Skin epidermis (tissue), 12 donors: Measurements from ENCODE around the gene SEC14L1.

Source experiments
- H3K27ac ChIP-seq, 21 experiments: fragments of 200-600 bp; sonication (generic) in 11 of 21; one replicate each; pipeline ENCODE4 v1.5.0; 2020; ENCODE audit warnings: mild to moderate bottlenecking in 3 of 21, inconsistent platforms in 2 of 21, moderate library complexity in 2 of 21
- H3K4me3 ChIP-seq, 7 experiments: fragments of 200-600 bp; sonication (generic) in 2 of 7; one replicate each; pipeline ENCODE4 v1.5.0; 2020; ENCODE audit warnings: inconsistent platforms in 2 of 7, mild to moderate bottlenecking in 2 of 7, moderate library complexity in 1 of 7

SEC14L1 gene

DNA sequence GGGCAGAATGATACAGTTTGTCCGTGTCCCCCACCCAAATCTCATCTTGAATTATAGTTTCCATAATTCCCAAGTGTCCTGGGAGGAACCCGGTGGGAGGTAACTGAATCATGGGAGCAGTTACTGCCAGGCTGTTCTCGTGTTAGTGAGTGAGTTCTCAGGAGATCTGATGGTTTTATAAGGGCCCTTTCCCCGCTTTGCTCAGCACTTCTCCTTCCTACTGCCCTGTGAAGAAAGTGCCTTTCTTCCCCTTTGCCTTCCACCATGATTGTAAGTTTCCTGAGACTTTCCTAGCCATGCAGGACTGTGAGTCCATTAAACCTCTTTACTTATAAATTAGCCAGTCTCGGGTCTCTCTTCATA lies 28.9 kb upstream of the SEC14L1 start:
- Histone ChIP-seq H3K27ac (peak overlapping the region in 8 of 21 experiments; percentile 3 to 54 (median 43)), H3K4me3 (no peak overlapping the region)

DNA sequence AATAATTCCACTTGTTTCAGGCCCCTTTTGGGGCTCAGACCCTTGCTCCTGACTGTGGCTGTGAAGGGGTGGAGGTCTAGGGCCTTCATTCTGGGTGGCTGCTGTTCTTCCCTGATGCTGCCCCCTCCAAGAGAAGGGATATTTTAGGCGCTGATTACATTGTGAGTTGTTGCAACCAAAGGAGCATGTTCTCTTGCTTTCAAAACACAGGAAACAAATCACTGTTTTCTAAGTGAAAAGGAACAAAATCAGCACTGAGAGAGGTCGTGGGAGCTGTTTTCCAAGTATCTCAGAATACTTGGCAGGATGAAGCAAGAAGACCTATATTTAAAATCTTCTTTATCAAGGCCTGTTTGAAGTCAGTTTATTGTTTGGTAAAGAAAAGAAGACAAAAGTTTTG lies 25.3 kb upstream of the SEC14L1 start:
- Histone ChIP-seq H3K4me3 (no peak overlapping the region), H3K27ac (peak overlapping the region in 2 of 21 experiments; percentile 24 to 52)

DNA sequence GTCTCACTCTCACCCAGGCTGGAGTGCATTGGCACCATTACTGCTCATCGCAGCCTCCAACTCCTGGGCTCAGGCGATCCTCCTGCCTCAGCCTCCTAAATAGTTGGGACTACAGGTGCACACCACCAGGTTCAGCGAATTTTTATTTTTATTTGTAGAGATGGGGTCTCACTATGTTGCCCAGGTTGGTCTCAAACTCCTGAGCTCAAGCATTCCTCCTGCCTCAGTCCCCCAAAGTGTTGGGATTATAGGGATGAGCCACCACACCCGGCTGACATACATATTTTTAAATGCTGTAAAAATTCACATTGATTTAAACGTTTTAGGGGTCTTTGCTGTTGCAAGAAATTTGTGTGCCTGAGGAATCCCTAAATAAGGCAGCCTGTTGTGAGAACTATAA lies 24.8 kb upstream of the SEC14L1 start:
- Histone ChIP-seq H3K4me3 (no peak overlapping the region), H3K27ac (peak overlapping the region in 1 of 21 experiments; percentile 25)

DNA sequence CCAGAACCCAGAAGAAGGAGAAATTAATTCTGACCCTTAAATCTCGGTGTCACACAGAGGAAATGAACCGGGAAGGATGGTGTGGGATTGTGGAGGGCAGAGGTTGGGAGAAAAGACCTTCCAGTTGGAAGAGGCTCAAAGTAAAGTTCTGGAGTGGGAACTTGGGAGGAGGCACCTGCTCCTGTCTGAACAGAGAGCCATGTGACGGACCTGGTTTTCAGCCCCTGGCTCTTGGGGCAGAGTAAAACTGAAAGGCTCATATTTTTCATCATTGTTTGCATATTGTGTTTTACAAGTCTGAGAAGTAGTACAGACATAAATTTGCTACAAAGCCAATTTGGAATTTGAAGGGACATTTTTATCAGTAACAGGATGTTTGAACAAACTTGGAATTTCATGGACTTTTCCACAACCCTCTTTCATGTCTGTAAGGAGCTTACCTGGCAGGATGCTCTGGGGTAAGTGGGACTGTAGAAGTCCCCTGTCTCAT lies 24.4 kb upstream of the SEC14L1 start:
- H3K4me3 ChIP-seq = no peak overlapping the region
- peak overlapping the region in 3 of 21 experiments; percentile 6 to 68 (median 25) for H3K27ac ChIP-seq

DNA sequence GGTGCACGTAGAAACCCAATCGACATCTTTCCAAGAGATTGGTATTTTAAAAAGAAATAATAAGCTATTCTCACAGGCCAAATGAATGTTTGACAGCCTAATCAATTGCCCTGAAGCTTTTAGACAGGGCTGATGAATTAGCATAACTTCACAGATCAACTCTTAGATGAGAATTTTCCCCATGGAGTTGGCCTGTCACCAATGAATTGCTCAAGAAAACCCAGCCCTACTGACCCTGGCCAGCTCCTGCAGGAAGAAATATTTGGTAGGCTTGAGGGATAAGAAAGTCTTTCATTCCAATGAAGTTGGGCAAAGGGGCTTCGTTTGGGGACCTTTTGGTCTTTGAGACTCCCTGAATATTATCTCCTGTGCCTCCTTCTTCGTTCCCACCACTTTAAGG lies 23.4 kb upstream of the SEC14L1 start:
- peak overlapping the region in 6 of 21 experiments; percentile 4 to 68 (median 26) for H3K27ac ChIP-seq

DNA sequence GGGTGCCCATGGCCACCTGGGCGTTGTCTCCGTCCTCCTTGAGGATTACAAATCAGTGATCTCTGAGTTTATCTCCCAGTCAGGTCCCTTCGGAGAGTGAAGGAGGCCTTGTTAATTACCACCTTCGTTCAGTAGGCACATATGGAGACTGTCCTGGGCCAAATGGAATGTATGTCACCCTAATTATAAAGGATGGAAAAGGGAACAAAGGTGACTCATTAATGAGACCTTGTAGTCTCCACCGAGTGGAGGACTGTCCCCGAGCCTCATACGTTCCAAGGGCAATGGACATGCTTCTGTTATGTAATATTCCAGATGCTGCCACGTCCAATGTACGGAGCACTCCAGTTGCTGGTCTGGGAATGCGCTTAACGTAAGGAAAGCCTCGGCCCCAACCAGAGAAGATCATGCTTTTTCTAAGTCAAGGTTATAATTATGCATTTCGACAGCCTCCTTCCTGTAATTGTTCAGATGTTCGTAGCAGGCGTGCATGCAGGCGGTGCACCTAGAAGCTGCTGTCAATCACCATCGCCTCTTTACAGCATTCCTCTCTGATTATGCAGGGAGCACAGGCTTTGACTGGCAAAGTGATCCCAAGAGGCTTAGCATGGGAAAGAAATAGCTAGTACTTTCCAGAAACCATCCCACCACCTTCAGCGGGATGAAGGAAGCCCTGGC lies 22.4 kb upstream of the SEC14L1 start:
- peak overlapping the region in 8 of 21 experiments; percentile 4 to 68 (median 30) for H3K27ac ChIP-seq
- no peak overlapping the region for H3K4me3 ChIP-seq

More for the DNA sequence above, 23.4 kb upstream of the SEC14L1 start:
- no peak overlapping the region for H3K4me3 ChIP-seq

DNA sequence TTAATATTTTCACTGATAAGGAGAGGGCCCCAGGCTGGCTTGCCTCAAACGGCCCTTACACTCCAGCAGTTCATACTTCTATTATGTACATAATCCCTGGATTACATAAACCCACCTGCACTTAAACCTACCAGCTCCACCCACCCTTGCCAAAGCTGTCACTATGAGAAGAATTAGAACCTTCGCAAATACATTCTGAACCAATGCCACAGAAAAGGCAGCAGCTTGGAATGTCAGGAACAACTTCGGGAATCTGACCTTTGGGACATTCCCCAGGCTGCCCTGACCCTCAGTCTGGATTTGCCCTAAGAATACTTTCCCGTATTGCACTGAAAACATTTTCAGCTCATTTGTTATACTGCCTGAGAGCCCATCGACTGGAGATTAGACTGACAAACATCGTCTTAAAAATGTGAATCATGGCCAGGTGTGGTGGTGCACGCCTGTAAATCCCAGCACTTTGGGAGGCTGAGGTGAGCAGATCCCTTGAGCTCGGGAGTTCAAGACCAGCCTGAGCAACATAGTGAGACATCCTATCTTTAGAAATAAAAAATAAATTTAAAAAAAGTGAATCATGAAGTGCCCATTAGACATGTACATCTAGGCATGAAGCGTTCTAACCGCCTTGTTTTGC lies 21.0 kb upstream of the SEC14L1 start:
- no peak overlapping the region for H3K4me3 ChIP-seq
- peak overlapping the region in 4 of 21 experiments; percentile 12 to 63 (median 28) for H3K27ac ChIP-seq

DNA sequence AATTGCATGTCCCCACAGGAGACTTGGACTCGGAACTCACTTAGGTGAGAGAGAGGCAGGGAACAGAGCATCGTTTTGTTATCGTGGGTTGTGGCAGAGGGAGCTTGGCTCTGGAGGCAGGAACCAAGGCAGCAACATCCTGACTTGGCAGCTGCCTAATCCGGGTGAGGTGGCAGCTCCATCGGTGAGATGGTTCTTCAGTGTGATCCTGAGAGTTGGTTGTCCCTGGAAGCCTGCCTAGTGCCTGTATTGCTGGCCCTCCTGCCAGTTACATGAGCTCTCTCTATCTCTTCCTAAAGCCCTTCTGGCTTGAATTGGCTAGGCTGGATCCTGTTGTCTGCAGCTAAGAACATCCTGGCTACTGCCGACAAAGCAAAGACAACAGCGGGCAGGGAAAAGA lies 19.9 kb upstream of the SEC14L1 start:
- Histone ChIP-seq H3K4me3 (no peak overlapping the region), H3K27ac (peak overlapping the region in 10 of 21 experiments; percentile 3 to 89 (median 52))

DNA sequence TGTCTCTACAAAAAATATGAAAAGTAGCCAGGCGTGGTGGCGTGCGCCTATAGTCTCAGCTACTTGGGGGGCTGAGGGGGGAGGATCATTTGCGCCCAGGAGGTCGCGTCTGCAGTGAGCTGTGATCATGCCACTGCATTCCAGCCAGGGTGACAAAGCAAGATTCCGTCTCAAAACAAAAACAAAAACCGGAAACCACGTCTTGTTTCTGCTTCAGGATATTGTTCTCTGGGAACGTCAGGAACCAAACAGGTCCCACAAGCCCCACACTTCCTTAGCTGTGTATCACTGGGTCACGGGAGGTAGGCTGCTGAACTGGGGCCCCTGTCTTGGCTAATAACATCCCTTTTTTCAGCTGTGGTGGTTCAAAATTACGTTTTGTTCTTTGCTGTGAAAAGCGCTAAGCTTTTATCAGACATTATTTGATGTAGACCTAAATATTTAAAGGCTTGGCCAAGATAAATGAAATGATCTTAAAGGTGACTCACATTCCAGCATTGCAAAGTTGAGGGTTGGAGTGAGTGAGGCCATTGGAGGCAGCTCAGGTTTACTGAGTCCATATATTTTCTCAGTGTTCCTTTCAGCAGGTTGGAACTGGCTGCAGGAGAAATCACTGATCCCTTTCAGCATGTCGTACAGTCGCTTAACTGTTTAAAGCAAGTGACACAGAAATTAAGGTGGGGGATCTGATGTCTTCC lies 16.4 kb upstream of the SEC14L1 start:
- peak overlapping the region in 15 of 21 experiments; percentile 13 to 81 (median 43) for H3K27ac ChIP-seq
- H3K4me3 ChIP-seq = no peak overlapping the region

DNA sequence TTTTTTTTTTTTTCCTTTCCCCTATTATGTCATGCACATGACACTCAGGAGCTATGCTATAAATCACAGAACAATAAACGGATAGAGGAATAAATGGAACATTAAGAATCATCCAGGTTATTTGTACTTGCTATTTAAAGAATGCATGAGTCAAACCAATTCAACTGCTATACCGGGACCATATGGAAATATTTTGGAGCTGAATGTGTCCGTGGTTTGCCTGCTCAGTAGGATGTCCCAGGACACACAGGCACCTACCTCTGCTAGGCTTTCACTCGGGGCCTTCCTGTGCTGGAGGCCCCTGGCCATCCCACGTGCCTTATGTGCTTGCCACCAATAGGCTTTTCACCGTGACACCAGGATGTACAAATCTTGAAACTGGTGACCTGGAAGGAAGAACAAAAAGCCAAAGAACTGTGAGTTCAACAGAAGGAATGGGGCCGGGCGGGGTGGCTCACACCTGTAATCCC lies 15.3 kb upstream of the SEC14L1 start:
- H3K4me3 ChIP-seq = no peak overlapping the region
- H3K27ac ChIP-seq = peak overlapping the region in 6 of 21 experiments; percentile 5 to 81 (median 44)

DNA sequence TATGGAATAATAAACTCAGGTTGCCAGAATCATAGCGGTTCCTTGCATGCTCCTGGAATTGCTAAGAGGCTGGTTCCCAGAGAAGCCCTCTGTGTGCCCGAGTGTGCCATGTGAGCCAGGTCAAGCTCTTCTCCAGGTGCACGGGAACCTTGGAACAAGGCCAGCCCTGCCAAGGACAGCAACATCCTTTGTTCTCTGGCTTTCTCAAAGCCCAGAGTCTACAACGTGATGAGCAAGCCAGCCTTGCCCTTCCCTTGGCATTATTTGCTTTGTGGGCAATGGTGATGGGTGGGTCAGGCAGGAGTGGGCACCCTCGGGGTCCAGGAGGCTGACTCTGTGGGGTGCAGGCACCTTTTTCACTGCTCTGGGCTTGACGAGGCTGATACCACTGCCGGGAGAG lies 14.2 kb upstream of the SEC14L1 start:
- H3K27ac ChIP-seq = peak overlapping the region in 8 of 21 experiments; percentile 5 to 81 (median 66)
- H3K4me3 ChIP-seq = no peak overlapping the region

DNA sequence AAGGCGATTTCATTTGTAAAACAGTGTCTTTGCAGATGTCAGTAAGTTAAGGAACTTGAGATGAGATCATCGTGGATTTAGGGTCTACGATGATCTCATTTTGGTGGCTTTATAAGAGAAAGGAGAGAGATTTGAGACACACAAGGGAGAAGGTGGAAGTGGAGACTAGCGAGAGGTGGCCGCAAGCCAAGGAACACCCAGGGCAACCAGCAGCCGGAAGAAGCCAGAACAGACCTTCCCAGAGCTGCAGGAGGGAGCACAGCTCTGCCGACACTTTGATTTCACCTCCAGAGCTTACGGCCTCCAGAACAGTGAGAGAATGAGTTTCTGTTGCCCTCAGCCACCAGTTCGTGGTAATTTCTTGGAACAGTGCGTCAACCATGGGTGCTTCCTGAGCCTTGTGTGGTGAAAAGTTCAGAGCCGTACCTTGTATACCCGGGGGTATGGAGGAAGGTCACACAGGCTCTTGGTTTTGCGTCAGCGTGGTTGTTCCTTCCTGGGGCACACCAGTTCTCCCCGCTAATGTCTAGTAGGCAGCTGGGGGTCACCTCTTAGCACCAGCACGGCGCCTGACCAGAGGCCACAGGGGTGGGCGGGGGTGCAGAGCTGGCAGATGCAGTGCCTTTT lies 12.9 kb upstream of the SEC14L1 start:
- H3K27ac ChIP-seq = peak overlapping the region; percentile 4 to 84 (median 68)
- peak overlapping the region in 1 of 7 experiments; percentile 10 for H3K4me3 ChIP-seq

DNA sequence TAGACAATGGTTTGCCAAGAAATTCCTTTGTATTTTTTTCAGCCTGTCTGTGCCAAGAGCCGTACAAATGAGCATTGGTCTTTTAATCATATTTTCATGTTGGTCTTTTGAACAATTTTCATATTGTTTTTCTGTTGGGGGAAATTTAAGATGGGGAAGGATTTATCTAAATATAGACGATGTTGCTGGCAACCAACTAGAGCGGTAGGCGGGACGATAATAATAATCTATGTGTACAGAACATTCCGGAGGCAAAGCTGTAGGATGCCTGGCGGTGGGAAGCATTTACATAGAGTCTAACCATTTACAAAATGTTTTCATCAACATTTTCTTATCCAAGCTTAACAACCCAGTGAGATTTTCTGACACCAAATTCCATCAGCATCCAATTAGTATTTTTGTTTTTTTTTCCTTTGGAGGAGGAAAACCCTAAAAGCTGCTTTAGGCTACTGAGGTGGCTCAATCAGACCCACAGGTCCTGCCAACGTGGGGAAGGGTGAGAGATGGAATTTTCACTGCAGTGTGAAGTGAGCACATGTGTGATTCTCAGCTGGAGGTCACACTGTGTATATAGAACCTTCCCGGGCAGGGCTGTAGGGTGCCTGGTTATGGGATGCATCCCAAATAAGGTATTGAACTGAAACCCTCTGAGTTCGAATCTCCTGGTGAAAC lies 11.7 kb upstream of the SEC14L1 start:
- H3K4me3 ChIP-seq = no peak overlapping the region
- peak overlapping the region in 17 of 21 experiments; percentile 2 to 84 (median 60) for H3K27ac ChIP-seq

DNA sequence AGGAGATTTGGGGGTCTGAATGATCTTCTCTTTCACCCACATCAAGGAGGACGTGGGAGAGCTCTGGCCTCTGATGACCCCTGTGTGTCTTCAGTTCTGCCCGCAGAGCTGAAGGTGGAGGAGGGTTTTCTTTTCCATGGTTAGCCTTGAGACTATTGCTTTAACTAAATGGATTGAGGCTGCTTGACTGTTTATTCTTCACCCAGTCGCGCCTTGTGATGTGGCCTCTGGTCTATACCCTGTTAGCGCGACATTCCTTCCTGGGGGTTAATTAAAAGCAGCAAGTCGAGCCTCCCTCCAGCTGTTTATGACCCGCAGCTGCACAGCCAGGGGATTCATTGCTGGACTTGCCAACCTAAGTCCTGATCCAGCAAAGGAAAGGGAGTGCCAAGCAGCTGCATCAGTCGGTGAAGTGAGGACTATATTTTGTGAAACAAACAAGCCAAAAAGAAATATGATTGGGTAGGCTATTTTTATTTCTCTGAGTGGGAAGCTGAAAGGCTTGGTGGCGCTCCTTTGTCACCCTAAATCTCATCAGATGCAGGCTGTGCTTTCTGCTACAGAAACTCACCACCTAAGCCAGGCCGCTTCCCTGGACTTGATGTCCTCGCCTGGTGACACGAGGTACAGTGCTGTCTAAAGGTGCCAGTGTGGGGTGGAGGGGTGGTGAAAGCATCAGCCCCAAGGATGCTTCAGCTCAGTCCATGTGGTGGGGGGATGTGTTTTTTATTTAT lies 11.0 kb upstream of the SEC14L1 start:
- Histone ChIP-seq H3K27ac (peak overlapping the region in 17 of 21 experiments; percentile 2 to 84 (median 50)), H3K4me3 (no peak overlapping the region)

DNA sequence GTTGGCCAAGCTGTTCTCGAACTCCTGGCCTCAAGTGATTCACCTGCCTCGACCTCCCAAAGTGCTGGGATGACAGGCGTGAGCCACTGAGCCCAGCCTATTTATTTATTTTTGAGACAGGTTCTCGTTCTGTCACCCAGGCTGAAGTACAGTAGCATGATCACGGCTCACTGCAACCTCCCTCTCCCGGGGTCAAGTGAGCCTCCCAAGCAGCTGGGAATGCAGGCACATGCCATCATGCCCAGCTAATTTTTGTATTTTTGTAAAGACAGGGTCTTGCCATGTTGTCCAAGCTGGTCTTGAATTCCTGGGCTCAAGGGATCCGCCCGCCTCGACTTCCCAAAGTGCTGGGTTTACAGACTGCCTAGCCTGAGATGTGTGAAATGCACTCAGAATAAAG lies 10.2 kb upstream of the SEC14L1 start:
- Histone ChIP-seq H3K27ac (peak overlapping the region in 4 of 21 experiments; percentile 30 to 79 (median 59)), H3K4me3 (no peak overlapping the region)

DNA sequence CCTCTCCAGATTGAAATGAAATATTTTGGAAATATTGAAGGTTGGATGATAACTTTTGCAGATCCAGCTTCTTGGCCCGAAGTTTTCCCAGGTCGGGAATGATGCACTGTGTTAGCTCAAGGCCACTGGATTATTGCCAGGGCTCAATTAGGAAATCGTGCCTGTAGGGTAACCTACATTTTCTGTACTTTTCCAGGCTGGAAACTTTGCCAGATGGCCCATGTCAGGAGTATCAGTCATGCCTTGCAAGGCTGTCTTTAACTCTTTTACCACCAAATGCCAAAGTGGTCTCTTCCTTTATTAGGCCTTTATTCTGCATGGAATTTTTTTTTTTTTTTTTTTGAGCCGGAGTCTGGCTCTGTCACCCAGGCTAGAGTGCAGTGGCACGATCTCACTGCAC lies 8.9 kb upstream of the SEC14L1 start:
- peak overlapping the region in 4 of 21 experiments; percentile 37 to 57 (median 44) for H3K27ac ChIP-seq
- H3K4me3 ChIP-seq = no peak overlapping the region

DNA sequence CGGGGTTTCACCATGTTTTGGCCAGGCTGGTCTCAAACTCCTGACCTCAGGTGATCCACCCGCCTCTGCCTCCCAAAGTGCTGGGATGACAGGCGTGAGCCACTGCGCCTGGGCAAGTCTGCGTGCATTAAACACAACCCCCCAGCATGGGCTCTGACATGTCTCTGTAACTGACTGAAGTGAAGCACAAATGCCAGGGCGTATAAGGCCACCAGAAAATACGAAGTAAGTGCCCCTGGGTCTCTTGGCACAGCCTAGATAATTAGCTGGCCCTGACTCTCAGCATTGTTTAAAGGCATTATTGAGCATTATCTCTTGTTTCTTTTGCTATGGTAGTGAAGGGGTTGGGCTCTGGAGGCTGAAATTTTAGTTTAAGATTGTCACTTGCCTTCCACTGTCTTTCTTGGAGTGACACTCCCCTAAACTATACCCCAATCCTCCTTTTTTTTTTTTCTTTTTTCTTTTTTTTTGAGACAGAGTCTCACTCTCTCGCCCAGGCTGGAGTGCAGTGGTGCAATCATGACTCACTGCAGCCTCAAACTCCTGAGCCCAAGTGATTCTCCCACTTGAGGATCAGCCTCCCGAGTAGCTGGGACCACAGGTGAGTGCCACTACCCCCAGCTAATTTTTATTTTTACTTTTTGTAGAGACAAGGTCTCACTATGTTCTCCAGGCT lies 8.2 kb upstream of the SEC14L1 start:
- no peak overlapping the region for H3K4me3 ChIP-seq

DNA sequence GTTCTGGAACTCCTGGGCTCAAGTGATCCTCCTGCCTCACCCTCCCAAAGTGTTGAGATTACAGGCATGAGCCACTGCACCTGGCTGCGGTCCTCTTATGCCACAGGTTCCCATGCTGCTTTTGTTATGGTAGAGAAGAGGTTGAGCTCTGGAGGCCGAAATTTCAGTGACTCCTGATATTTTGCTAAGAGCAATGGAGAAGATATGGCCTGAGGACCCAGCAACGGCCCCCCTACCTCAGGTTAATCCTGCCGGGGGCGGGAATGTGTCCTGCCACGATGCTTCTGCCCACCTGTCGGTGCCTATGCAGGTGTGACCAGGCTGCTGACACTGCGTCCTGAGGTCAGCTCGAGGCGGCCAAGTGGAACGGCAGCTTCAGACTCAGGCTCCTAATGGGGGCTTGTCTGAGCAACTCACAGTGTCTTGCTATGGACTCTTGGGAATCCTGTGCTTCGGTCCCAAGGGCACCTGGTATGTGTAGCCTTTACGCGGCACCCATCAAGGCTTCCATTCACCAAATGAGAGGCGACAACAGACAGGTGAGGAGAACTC lies 7.6 kb upstream of the SEC14L1 start:
- peak overlapping the region in 5 of 21 experiments; percentile 21 to 57 (median 44) for H3K27ac ChIP-seq
- H3K4me3 ChIP-seq = no peak overlapping the region

More for the DNA sequence above, 8.2 kb upstream of the SEC14L1 start:
- H3K27ac ChIP-seq = peak overlapping the region in 8 of 21 experiments; percentile 25 to 57 (median 43)
